Neuron (in vitro differentiated cells): ENCODE results near the gene ANO6.

ENCODE experiments used
- H2AFZ ChIP-seq: one replicate; pipeline ENCODE4 v1.6.1; 2013; ENCODE audit warnings: low read depth, mild to moderate bottlenecking, inconsistent platforms, low read length, moderate library complexity
- H3K27me3 ChIP-seq: one replicate; pipeline ENCODE4 v1.6.1; 2013; ENCODE audit warnings: low read length; ENCODE audit not compliant: insufficient read depth
- H3K36me3 ChIP-seq: one replicate; pipeline ENCODE4 v1.6.1; 2013; ENCODE audit warnings: low read length; ENCODE audit not compliant: insufficient read depth
- H3K4me1 ChIP-seq: one replicate; pipeline ENCODE4 v1.6.1; 2013; ENCODE audit warnings: low read length; ENCODE audit not compliant: insufficient read depth
- H3K4me3 ChIP-seq: 2 replicates; pipeline ENCODE4 v1.5.1; 2013; ENCODE audit warnings: mild to moderate bottlenecking, low read length, moderate library complexity
- H3K9me3 ChIP-seq: one replicate; pipeline ENCODE4 v1.6.1; 2013; ENCODE audit warnings: low read length

The ANO6 gene

DNA sequence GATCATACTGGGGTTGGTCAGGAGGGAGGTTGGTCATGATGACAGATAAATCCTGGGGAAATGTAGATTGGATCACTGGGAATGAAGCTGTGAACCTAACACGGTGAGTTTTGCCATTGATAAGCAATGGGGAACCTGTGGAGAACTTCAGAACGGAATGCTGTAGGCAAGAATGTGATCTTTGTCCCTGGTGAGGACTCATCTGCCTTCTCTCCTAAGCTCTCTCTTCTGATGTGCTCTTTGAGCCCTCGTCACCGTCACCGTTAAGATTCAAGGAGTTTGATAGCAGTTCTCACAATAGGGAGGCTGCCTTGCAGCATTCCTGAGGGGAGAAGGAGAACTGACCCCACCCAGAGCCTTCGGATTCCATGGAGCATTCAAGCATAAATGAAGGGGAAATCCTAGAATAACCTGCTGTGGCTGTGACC, 217.6 kb downstream of the ANO6 start:
- H3K4me1 ChIP-seq = no peaks in the 10 kb centered on the region
- peaks cover 3% of the 10 kb centered on the region for H3K36me3 ChIP-seq
- H3K4me3 ChIP-seq = no peak overlapping the region
- no peak overlapping the region for H2AFZ ChIP-seq
- H3K27me3 ChIP-seq = no peaks in the 10 kb centered on the region
- H3K9me3 ChIP-seq = peaks cover 2% of the 10 kb centered on the region

DNA sequence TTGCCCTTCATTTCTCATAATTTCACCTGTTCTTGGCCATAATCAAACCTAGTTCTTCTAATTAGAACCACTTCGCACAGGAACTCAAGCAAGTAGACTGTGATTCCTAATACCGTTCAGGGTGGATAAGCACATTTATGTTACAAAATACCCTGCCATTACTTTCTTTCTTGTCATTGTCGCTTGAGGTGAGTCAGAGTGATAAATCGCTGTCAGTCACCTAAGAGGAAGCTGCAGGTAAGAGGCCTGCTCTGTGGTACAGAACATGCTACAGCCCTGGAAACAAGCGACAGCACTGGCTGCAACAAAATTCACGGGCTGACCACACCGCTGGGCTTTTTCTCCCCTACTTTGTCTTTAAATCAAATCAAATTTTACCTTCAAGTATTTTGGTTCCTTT, 218.2 kb downstream of the ANO6 start:
- H3K27me3 ChIP-seq = no peaks in the 10 kb centered on the region
- no peaks in the 10 kb centered on the region for H3K4me1 ChIP-seq
- H2AFZ ChIP-seq = no peak overlapping the region
- H3K9me3 ChIP-seq = peaks cover 2% of the 10 kb centered on the region
- peaks cover 3% of the 10 kb centered on the region for H3K36me3 ChIP-seq
- H3K4me3 ChIP-seq = no peak overlapping the region

DNA sequence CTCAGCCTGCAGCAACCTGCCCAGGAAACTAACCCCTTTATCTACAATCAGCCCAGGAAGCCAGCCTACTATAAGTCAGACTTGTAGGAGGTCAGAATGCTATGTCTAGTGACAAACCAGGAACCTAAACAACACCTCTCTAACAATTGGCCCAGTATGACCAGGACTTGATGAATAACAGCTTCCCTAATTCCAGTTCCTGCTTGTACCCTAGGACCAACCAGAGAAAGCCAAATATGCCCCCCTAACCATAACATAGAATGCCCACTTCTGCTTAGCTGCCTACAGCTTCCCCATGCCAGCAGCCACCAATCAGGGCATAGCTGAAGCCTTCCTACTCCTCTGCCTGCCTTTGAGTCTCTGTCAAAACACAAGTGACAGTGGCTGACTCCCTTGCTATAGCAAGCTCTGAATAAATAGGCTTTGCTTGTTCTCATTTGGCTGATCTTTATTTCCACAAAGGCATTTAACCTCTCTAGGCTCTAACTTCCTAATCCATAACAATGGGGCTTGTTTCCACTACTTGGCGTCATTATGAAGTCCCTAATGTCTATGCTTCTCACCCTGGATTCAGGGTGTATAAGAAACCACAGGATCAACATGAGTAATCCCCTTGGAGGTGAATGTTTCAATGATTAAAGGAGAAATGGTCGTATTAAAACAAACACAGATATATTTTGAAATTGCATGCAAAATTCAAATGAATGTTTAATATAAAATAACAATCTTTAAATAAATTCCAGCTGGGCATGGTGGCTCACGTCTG, 220.2 kb downstream of the ANO6 start:
- no peaks in the 10 kb centered on the region for H3K4me1 ChIP-seq
- no peak overlapping the region for H3K4me3 ChIP-seq
- H3K9me3 ChIP-seq = peaks cover 2% of the 10 kb centered on the region
- H3K36me3 ChIP-seq = no peaks in the 10 kb centered on the region
- no peaks in the 10 kb centered on the region for H3K27me3 ChIP-seq
- H2AFZ ChIP-seq = no peak overlapping the region

DNA sequence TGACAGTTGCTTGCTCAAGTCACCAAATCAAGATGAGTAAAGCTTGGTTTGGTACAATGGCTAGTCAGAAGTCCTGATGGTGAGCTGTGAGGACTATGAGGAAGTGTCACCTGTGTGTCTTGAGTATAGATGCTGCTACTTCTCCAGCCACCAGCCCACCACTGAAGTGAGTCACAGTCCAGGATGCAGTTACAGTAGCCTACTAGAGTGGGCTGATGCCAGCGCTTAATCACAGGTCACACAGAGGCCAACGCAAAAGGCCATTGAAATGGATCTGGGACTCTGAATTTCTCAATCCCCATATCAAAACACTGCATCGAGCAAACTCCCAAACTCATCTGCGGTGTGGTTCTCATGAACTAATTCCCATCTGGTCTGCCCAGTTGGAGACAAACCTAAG, 223.1 kb downstream of the ANO6 start:
- Histone ChIP-seq H3K4me3 (no peak overlapping the region), H3K36me3 (no peaks in the 10 kb centered on the region), H3K27me3 (no peaks in the 10 kb centered on the region), H3K4me1 (no peaks in the 10 kb centered on the region), H2AFZ (no peak overlapping the region), H3K9me3 (no peaks in the 10 kb centered on the region)

DNA sequence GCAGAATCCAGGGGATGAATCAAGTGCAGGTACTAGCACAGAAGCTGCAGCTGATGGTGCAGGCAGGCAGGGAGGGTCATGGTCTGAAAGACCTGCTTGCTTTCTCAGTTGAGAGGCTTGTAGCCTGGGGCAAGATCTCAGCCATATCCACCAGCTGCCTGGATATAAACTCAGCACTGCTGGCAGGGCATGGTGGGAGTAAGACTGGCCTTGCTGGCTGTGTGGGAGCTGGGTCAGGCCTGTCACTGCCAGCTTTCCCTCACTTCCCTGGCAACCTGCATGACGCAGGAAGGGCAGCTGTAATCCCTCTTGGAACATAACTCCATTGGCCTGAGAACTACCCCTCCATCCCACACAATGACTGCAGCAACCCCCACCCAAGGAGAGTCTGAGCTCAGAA, 230.1 kb downstream of the ANO6 start:
- no peaks in the 10 kb centered on the region for H3K4me1 ChIP-seq
- H2AFZ ChIP-seq = no peak overlapping the region
- no peaks in the 10 kb centered on the region for H3K27me3 ChIP-seq
- H3K4me3 ChIP-seq = no peak overlapping the region
- H3K9me3 ChIP-seq = no peaks in the 10 kb centered on the region
- no peaks in the 10 kb centered on the region for H3K36me3 ChIP-seq

DNA sequence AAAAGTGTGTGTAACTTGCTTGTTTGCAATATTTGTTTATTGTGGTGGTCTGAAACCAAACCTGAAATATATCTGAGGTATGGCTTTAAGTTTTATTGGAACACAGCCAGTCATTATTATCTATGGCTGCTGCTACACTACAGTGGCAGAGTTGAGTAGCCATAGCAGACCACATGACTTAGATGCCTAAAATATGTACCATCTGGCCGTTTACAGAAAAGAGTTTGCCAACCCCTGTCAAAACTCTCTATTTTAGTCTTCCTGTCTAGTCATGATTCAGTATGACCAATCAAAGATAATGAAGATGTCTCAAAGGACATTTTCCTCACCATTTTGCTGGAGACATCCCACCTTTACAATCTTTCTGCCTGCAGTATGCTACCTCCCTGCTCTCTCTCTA, 242.3 kb downstream of the ANO6 start:
- H3K9me3 ChIP-seq = no peaks in the 10 kb centered on the region
- H3K36me3 ChIP-seq = no peaks in the 10 kb centered on the region
- no peak overlapping the region for H2AFZ ChIP-seq
- no peak overlapping the region for H3K4me3 ChIP-seq
- H3K27me3 ChIP-seq = no peaks in the 10 kb centered on the region
- no peaks in the 10 kb centered on the region for H3K4me1 ChIP-seq

DNA sequence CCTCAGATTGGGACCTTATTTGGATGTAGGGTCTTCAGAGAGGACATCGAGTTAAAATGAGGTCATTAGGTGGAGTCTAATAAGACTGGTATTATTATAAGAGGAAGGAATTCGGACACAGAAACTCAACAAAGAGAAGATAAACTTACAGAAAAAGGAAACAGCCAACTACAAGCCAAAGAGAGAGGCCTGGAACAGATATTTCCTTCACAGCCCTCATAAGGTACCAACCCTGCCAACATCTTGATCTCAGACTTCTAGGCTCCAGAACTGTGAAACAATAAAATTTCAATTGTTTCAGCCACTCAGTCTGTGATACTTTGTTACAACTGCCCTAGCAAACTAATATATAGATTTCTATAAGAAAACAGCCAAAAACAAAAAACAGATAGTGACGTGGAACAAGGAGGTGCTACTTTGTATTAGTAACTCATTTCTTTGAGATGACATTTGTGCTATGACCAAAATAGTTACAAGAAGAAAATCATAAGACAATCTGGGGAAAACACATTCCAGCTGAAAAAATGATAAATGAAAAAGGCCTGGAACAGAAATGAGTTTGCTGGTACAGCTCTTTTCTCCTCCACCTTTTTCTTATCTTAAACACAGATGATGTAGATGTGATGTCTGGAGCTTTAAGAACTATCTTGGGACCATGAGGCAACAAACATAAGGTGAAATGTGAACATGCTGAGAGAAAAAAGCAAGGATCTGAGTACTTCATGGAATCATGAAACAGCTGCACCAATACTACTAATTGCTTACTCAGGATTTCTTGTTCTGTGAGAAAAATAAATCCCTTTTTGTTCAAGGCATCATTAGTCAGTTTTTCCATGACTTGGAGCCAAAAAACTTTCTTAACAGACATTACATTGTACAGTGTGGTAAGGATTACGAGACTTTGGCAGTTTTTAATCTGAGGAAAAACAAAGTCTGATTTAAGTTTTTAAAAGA, 243.2 kb downstream of the ANO6 start:
- no peaks in the 10 kb centered on the region for H3K9me3 ChIP-seq
- H3K36me3 ChIP-seq = no peaks in the 10 kb centered on the region
- no peak overlapping the region for H2AFZ ChIP-seq
- no peaks in the 10 kb centered on the region for H3K4me1 ChIP-seq
- H3K4me3 ChIP-seq = no peak overlapping the region
- H3K27me3 ChIP-seq = no peaks in the 10 kb centered on the region

DNA sequence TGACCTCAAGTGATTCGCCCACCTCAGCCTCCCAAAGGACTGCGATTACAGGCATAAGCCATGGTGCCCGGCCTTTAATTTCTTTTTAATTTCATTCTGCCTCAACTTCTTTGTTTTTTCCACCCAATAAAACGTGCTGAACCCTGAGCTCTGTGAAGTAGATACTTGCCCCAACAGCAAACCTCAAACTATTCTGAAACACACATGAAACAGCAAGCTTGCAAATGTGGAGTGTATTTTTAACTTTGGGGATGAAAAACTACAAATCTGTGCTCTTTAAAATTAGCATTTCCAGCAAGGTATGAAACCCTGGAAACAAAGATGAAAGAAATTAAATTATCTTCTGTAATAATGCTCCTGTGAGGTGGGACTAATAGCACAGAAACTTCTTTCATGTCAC, 246.6 kb downstream of the ANO6 start:
- H3K27me3 ChIP-seq = no peaks in the 10 kb centered on the region
- no peak overlapping the region for H3K4me3 ChIP-seq
- H3K9me3 ChIP-seq = no peaks in the 10 kb centered on the region
- H3K36me3 ChIP-seq = no peaks in the 10 kb centered on the region
- H3K4me1 ChIP-seq = no peaks in the 10 kb centered on the region
- H2AFZ ChIP-seq = no peak overlapping the region

DNA sequence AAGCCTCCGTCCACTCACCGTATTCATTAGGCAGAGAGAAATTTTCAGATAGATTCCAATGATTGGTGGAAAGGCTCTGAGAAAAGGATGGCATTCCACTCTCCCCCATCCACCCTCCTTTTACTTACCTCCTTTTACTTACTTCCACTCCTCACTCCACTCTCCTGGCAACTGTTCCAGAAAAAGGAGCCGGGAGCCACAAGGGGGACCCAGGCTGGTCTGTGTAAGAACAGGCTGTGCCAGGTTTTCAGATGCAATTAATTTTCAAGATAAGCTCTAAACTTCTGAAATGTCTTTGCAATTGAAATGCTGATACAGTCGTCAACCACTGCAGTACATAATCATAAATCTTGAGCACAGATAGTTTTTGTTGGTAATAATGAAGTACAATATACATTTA, 248.8 kb downstream of the ANO6 start:
- Histone ChIP-seq H3K4me3 (no peak overlapping the region), H3K4me1 (no peaks in the 10 kb centered on the region), H3K36me3 (no peaks in the 10 kb centered on the region), H3K9me3 (no peaks in the 10 kb centered on the region), H3K27me3 (no peaks in the 10 kb centered on the region), H2AFZ (no peak overlapping the region)

DNA sequence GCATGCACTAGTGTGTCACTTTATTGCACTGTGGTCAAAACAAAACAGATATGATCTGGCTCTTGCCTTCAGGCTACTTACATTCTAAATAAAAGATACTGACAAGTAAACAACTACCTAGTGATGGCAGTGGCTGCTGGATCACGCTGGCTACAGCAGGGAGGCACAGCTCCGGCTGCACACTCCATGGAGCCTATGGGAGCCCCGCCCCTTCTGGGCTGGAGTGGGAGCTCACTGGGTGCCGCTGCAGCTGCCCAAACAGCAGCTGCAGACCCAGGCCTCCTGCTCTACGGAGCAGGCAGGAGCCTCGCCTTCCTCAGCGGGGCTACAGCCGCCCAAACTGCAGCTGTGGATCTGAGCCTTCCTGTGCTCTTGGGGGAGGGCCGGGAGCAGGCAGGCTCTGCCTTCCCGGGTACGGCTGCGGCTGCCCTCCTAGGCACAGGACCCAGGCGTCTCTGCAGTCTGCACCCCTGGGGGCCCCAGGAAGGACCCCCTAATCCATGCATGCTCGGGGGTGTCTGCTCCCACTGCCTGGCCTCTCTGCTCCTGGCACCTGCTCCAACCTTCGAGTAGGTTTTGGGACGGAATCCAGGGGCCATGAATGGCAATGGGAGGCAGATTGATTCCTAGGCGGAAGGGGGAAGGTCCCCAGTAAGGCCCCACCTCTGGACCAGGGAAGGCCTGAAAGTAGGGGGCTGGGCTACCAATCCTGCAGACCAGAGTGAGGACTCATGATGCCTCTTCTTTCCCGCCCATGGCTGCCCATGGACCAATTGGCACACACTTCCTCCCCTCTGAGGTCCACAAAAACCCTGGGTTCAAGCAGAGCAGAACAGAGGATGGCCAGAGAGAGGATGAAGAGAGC, 253.1 kb downstream of the ANO6 start:
- Histone ChIP-seq H3K4me3 (no peak overlapping the region), H3K9me3 (no peaks in the 10 kb centered on the region), H2AFZ (no peak overlapping the region), H3K4me1 (no peaks in the 10 kb centered on the region), H3K36me3 (no peaks in the 10 kb centered on the region), H3K27me3 (no peaks in the 10 kb centered on the region)

DNA sequence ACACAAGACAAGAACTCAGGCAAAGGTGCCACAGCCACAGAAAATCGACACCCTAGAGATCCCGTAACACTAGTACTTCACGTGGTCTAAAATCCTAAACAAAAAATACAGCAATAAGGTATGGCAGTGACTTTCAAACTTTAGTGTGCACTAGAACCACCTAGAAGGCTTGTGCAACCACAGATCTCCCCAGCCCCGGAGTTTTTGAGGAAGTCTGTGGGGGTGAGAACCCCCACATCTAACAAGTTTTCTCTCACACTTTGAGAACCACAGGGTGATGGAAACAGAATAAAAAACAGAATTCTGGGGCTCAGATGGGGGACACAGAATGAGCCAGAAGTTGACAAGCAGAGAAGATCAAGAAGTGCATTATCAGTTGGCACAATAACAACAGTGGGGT, 254.0 kb downstream of the ANO6 start:
- Histone ChIP-seq H3K4me1 (no peaks in the 10 kb centered on the region), H3K4me3 (no peak overlapping the region), H3K9me3 (no peaks in the 10 kb centered on the region), H3K36me3 (no peaks in the 10 kb centered on the region), H2AFZ (no peak overlapping the region), H3K27me3 (no peaks in the 10 kb centered on the region)

DNA sequence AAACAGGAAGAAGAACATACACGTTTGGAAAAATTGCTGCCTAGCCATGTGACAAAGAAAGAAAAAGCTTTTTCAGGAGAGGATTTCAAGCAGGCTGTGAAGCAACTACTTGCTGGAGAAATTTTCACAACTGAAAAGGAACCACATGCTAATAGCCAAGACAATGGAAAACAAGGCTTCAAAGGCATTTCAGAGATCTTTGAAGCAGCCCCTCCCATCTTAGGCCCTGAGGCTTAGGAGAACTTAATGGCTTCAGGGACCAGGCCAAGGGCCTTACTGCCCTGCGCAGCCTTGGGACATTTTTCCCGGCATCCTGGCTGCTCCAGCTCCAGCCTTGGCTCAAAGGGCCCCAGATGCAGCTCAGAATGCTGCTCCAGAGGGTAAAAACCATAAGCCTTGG, 257.7 kb downstream of the ANO6 start:
- no peaks in the 10 kb centered on the region for H3K9me3 ChIP-seq
- H3K36me3 ChIP-seq = no peaks in the 10 kb centered on the region
- H3K4me1 ChIP-seq = no peaks in the 10 kb centered on the region
- H2AFZ ChIP-seq = no peak overlapping the region
- H3K4me3 ChIP-seq = no peak overlapping the region
- no peaks in the 10 kb centered on the region for H3K27me3 ChIP-seq

DNA sequence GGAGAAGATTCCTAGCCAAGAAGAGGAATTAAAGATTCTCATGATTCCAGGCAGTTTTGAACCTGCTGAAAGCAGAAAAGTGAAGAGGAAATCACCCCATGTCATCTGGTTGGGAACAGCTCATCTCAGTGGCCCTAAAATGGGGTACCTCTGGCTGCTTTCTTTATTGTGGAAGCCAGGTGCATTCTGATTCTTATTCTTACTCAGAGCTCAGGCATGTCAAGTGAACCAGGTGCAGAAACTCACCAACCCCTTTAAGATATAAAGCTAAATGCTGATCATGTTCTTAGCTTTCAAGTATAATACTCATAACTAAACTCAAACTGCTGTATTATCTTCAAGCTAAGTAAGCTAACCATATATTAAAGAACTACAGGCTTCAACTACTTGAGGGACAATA, 259.7 kb downstream of the ANO6 start:
- Histone ChIP-seq H3K4me1 (no peaks in the 10 kb centered on the region), H3K27me3 (no peaks in the 10 kb centered on the region), H2AFZ (no peak overlapping the region), H3K36me3 (no peaks in the 10 kb centered on the region), H3K4me3 (no peak overlapping the region), H3K9me3 (no peaks in the 10 kb centered on the region)
